GM18867 (cell line): ENCODE results near the gene SERPINB8.
A peak's percentile ranks its signal among the peaks of the same experiment; 100 is the strongest.

Source experiments
- ATAC-seq: cut with Tn5 transposase; IDR thresholded peaks from one replicate; pipeline ENCODE4 v1.9.1; 2021; ENCODE audit warnings: mild to moderate bottlenecking, moderate library complexity; ENCODE audit not compliant: unreplicated experiment

SERPINB8 gene

DNA sequence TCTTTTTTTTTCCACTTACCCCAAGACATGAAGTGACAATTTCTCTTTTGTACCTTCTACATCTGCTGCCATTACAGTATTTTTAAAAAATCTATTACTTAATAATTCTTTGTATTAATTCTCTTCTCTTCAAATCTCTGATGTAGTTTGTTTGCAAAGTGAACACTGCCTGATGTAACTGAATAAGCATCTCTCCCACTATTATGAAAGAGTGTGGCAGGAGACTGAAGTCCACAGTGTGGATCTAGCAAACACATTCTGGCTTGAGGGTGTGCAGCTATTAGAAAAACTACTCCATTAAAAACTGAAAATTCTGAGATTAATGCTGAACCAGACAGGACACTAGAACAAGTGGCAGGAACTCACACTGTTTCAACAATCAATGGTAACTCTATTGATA is 5.0 kb upstream of the SERPINB8 start:
- ATAC-seq, result no peak

DNA sequence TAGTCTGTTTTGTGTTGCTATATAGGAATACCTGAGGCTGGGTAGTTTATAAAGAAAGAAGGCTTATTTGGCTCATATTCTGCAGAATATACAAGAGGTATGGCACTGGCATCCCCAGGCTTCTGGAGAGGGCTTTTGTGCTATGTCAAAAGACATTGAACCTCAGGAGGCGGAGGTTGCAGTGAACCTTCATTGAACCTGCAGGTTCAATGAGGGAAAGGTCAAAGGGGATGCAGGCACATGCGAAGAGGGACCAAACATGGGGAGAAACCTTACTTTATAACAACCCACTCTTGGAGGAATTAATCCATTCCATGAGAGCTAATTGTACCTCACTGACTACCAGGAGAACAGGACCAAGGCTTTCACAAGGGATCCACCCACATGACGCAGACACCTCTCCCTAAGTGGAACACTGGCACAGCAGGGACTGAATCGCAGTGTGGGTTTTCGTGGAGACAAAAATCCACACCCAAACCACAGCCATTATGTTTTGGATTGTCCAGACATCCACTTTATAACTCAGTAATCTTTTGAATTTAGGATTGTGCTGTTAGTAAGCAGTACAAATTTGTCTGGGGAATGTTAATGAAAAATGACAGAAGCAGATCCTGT is 4.1 kb upstream of the SERPINB8 start:
- no peak for ATAC-seq

DNA sequence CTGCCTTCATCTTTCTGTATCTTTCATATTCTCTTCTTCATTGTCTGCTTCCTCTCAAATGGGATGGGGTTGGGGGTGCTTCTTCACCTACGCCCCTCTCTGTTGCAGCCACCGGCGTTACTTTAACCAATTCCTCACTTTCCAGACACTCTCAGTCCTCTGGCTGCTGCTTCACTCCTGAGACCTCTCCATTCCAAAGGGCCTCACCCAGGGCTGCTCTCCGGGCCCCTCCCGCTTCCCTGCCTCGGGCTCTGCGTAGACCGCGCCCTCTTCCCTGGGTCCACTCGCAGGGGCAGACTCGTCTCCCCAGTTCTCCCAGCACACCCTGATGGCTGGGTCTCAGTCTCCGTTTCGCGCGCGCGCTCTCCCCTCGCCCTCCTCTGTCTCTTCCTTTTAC is 926 bp downstream of the SERPINB8 start:
- ATAC-seq, result peak; percentile 0

DNA sequence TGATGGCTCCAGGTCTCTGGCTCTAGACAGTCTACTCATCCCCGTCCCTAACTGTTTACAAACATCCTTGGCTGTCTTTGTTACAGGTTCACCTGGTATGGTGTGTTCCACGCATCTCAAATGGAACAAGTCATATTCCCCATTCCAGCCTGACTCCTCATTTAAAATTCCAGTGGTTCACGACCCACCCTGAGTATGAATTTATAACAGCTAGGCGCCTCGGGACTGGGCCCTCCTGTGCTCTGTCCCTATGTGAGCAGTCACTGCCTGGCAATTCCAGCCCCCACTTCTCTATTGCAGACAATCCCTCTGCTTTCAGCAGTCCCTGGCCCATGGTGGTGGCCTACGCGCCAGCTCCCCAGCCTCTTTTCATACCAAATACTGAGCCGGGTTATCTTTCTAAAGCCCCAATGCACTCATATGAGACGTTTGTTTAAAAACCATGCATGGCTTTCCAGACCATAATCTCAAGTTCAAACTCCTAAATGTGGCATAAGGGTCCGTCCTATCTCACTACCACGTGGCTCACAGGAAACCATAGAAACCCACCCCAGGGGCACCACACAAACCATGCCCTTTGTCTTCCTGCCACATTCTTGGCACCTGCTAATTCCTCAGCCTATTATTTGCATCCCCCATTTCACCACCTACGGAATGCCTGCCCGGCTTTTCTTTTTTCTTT is 1.6 kb downstream of the SERPINB8 start:
- ATAC-seq, result no peak

DNA sequence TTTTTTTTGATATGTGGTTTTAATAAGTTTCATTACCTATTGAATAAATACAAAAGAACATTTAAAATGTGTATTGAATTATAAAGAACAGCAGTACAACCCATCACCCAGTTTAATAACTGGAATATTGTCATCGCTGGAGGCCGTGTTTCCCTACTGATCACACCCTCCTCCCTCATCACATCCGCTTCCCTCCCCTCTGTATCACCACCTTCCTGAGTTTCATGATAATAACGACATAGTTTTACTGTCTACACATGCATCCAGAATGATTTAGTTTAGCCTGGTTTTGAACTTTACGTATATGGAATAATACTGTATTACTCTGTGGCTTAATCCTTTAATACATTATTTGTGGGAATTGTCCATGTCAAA is 2.1 kb downstream of the SERPINB8 start:
- no peak for ATAC-seq

DNA sequence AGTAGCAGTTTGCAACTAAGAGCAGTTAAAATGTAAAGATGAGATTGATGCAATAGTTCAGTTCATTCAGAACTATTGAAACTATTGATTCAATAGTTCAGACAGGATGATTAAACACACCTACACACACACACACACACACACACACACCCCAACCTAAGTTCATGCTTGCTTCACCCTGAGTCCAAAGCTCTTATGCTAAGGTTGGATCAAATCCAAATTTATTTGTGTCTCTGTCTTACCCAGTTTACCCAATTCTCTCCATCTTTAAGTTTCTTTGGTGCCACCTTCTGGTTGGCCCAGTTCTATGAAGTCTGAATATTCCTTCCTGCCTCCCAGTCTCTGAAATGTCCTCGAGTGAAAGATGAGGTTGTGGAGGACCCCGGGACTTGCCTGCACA is 5.1 kb downstream of the SERPINB8 start:
- no peak for ATAC-seq

DNA sequence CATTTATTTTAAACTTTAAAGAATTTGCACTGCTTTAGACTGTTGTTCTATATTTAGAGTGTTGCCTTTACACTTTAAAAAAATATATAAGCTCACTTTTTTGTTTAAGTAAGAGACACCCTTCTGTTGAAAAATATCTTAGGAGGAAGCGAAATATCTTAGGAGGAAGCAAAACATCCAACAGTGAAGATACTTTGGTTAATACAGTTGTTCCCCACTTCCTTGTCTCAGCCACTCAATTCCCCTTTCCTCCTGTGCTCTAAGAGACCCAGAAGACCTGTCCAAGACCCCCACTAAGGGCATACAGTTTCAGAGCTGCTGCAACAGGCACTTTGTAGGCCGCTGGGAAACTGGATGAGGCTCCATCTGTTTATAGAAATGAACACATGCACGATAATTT is 5.7 kb downstream of the SERPINB8 start:
- ATAC-seq, result no peak

DNA sequence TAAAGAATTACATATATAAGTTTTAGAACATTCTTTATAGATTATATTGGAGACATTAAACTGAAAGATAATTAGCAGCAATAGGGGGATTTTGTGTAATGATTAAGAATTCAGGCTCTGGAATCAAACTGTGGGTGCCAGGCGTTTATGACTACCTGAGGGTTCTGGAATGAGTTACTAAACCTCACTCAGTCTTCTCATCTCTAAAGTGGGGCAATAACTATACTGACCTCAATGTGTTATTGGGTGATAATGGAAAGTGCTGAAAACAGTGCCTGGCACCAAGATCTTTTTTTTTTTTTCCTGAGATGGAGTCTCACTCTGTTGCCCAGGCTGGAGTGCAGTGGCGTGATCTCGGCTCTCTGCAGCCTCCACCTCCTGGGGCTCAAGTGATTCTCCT is 7.2 kb downstream of the SERPINB8 start:
- no peak for ATAC-seq

DNA sequence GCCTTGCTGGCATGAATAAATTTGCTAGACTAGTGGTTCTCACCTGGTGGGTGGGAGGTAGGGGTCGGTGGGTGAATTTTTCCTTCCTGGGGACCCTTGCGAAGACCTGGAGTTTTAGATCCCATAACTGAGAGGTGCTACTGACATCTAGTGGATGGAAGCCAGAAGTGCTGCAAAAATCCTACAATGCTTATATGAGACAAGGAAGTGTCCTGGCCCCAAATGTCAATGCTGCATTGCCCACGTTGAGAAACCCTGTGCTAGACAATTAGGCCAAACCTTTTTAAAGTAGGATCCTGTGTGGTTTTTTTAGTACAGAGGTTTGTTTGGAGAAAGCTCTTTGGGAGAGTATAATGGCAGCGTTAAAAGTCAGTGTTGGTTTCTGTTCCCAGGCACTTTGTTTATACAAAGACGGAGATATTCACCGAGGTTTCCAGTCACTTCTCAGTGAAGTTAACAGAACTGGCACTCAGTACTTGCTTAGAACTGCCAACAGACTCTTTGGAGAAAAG is 9.6 kb downstream of the SERPINB8 start:
- peak; percentile 87 for ATAC-seq

DNA sequence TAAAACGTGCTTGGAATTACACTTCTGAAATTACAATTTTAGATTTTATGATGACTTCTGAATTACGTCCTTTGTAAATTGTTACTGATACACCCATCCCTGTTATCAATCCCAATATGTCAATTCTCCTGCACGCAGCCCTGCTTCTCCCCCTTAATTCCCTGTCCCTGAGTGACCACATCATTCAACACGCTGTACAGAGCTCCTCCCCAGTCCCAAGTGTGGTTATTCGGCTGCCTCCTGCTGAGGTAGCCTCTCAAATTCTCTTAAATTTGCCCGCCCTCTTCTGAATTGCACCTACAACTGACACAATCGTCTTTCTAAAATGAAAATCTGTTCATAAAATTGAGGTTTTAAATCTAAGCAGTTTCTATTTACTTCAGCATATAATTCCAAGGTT is 10.1 kb downstream of the SERPINB8 start:
- ATAC-seq, result no peak

DNA sequence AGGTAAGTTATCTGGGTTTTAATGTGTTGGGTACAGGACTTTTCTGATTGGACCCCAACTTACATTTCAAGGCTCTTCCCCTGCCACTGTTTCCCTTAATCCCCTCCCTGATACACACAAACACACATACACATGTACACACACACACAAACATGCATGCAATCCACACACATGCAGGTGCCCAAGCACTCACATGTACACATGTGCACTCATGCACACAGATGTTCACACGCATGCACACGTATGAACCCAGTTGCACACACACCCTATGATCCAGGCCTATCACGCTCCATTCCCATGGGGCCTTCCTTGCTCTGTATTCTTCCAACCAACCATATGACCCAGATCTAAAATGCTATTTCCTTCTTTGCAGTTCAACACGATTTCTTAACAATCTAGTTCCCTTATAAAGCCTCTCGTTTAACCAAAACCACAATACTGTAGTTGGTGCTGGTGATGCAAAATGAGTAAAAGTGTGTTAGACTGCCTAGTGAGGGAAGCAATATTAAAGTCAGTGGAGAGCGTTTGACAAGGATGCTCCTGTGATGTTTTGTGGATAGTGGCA is 11.1 kb downstream of the SERPINB8 start:
- ATAC-seq, result no peak

DNA sequence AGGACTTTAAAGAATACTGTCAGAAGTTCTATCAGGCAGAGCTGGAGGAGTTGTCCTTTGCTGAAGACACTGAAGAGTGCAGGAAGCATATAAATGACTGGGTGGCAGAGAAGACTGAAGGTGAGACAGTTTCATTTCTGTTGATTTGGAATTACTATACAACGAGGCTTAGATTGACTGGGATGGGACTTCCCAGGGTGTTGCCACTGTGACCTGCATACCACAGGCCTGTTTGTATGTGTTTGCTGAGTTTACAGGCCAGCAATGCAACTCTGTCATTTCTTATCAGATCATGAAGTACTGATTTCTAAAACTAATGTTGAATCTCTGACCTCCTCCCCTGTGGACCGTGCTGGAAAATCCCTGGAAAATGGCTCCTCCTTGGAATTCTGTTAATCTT is 11.8 kb downstream of the SERPINB8 start:
- no peak for ATAC-seq

DNA sequence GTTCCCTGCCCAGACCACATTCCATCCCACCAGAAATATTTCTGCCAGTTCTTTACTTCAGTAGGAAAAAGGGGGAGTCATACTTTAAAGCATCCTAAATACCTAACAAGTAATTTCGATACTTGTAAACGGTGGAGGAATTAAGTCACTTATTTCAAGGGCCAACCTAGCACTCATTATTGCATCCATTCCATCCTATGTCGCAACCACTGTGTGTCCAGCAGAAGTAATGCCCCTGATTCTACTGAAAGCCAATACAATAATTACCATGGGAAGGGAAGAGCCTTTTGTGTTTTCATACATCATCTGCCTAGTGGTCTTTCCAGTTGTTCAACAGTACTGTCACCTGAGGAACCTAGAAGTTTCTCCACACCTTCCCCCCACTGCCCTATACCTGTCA is 12.5 kb downstream of the SERPINB8 start:
- ATAC-seq, result no peak

DNA sequence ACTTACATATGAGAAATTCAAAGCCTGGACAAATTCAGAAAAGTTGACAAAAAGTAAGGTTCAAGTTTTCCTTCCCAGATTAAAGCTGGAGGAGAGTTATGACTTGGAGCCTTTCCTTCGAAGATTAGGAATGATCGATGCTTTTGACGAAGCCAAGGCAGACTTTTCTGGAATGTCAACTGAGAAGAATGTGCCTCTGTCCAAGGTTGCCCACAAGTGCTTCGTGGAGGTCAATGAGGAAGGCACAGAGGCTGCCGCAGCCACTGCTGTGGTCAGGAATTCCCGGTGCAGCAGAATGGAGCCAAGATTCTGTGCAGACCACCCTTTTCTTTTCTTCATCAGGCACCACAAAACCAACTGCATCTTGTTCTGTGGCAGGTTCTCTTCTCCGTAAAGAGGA is 17.0 kb downstream of the SERPINB8 start:
- ATAC-seq, result no peak

DNA sequence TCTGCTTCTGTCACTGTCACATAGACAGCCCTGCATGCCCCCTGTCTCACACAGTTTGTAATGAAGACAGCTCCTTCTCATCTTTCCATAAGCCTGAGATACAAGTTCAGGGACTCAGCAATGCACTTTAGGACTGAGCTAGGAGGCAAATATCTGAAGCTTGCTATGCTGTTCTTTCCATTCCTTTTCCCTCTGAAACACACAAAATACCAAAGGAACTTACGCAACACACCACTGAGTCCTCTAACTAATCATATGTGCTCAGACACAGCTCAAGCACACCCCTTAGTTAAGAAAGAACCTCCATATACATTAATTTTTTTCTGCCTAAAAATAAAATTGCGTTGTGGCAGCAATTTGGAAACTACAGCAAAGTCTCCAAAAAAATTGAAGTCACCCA is 17.9 kb downstream of the SERPINB8 start:
- no peak for ATAC-seq

DNA sequence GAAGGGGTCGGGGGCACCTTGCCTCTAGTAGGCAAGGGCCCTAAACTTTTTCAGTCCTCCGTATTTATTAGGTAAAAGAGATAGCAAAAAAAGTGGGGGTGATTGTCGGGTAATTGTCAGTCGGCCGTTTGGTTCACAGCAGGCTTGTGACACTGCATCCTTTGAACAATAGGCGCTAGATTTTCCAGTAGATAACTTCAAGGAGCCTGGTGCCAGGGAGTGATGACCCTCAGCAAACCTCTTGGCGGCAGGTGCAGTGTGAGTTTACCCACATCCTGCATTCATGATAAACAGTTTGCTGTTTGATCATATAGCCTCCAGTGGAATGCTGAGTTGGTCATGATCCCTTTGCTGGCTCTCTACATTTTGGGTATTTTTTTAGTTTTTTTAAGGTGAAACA is 22.9 kb downstream of the SERPINB8 start:
- no peak for ATAC-seq

DNA sequence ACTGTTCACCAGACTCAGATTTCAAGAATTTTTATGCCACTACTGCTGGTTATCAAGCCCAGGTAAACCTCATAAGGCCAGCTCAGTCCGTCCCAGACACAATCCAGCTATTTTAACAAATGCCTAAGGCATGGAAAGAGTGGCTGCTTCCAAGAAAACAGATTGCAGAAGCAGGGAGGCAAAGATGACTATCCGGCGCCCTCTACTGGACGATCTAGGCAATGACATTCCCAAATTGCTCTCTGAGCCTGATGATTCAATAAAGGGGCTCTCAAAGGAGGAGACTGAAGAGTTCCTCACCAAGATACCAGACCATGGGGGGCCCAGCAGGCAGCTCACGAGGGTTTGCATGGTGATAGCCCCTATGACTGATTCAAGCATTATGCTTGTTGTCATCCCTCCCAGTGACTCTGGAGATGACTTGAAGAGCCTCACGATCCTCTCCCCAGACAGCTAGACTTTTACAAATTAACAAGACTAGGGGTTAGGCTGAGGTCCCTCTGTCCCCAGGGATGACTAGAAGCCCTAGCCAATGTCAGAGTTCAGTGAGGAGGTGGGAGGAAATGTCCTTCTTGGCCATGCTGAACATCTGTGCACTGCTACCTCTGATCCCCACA is 25.0 kb downstream of the SERPINB8 start:
- peak; percentile 59 for ATAC-seq

DNA sequence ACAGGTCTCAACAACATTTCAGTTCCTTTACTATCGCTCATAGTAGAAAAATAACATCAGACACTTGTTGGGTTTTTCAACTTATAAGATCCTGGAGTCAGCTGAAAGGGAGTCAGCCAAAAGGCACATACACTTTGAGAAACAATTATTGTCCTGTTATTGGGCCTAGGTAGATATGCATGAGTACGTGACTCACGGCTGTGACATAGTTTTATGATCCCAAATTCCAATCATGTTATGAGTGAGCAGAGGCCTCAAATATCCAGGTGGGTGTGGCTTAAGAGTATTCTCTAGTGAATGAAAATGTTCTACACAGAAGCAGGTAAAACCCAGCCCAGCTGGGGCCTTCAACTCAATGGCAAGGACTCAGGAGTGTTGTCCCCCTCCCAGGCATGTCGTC is 27.2 kb downstream of the SERPINB8 start:
- ATAC-seq, result no peak

DNA sequence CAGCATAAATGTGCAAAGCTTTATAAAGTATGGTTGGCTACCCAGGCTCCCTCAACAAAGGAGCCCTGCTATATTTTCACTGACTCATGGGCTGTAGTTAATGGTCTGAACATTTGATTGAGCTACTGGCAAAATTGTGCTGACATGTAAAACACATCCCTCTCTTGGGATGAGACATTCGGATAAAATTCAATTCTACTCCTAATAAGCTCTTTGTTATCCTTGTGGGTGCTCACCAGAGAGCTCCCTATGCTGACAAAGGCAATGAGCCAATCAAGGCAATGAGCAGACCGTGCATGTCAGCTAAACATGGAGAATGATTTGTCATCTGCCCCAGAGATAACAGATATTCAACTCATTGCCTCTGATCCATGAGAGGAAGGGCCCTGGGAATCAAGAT is 27.7 kb downstream of the SERPINB8 start:
- no peak for ATAC-seq

DNA sequence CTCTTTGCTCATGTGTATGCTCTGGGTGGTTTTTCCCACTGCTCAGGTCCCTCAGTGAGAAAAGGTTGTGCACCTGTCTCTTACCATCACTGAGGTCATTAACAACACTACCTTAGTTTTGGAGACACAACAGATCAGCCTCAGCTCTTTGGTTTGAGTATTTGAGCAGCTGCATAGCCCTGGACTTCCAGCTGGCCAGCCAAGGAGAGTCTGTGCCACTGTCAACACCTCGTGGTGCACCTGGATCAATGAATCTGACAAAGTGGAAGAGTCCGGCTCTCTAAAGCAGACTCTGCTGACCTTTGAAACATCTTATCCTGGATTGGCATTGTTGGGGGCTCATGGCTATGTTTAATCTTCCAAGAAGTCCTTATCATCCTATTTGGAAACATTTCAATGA is 30.0 kb downstream of the SERPINB8 start:
- ATAC-seq, result no peak

DNA sequence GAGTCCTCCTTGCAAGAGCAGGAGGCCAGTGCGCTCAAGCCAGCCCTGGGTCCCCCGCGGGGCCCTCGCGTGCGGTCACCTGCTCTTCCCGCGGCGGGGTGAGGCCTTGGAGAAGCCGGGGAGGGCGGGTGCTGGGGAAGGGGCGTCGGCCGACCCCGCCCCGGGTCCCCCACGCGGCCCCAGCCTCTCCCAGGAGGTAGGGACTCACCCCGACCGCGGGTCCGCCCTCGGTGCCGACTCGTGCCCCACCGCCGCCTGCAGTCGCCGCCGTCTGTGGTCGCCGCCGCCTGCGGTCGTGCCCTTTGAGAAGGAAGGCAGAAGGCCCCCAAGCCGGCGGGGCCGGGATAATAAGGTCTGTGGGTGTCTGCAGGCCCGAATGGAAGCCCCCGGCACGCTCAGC is 32.7 kb downstream of the SERPINB8 start:
- no peak for ATAC-seq

DNA sequence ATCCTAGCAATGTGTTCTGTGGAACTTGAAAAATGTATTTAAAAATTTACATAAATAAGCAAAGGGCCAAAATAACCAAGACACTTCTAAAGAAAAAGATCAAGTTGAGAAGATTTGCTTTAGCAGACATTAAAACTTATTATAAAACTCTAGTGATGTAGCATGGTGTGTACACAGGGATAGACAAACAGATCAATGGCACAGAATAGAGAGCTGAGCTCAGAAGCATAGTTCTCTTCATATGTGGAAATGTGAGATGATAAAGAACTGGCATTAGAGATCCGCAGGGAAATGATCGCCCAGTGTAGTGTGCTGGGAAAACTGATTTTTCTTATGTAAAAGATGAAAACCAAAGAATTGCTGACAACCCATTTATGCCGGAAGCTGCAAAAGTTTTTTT is 39.4 kb downstream of the SERPINB8 start:
- ATAC-seq, result no peak
